T-helper 2 cell (primary cell): ENCODE measurements around the gene TFPI2.
A peak's percentile ranks its signal among the peaks of the same experiment; 100 is the strongest.

Experiments used
- DNase-seq, 5 experiments: peaks; one replicate each; pipeline versions ENCODE4 v3.0.0 to v3.0.0-alpha.2; 2012 to 2022

TFPI2 gene

DNA sequence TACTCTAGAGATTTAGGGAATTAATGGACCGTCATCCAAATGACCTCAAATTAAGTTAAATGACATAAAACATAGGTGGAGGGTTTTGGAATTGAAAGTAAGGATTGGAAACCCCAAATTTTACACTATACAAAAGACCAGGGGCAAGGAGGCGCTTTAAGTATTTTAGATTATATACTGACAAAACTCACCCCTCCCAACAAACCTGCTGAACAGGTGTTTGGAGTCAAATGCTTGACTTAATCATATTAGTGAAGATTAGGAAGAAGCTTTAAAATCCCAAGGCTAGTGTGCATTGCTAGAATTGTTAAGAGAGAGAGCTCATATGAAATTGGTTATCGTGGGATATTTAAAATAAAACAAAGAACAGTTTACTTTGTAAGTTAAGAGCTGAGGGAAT is 15.7 kb upstream of the TFPI2 start, which contains the start of gene GNGT1:
TSS of gene GNGT1 (plus strand) at position 301 of the 400 bp plus-strand sequence. CDS start 180 bp downstream, outside the sequence.
- DNase-seq = no peak

DNA sequence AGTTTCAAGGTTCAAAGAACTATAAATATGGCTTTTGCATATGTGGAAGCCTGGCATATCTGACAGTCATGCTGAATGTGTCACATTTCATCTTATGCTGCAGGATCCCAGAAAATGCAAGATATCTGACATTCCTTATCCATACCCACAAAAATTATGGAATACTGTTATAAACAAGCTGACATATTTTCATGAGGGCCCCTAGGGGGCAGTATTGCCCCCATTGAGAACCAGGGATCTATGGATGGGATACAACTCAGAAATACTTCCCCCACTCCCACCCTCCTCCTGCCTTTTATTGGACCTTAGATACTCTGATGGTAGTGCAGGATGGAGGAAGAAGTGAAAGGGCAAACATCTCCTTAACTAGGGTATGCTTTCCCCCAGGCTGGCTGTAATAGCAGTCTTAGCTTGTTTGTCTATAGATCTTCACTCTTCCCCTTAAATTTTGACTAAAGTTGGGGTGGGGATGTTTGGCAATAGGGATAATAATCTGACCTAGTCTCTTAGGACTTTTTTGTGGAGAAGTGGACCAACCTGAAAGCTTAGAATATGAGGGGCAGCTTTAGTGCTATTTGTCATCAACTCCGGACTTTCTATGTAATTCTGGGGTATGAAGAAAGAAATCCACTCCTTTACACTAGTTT is 12.3 kb upstream of the TFPI2 start:
- DNase-seq = peak in 1 of 5 experiments; percentile 18

DNA sequence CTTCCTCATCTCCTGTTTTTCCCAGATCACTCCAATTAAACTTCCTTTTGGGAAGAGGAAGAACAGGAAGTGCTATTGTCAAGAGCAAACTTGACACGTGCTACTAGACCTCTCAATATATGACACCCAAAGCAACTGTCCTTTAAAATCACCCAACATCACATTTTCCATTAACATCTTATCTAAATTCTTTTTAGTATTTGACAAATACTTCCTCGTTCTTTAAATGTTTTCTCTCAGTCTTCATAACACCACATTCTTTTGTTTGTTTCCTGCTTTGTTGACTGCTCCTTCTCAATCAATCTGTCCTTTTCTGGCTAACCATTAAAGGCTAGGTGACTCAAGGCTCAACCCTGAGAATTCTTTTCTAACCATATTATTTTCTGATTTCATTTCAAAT is 7.1 kb upstream of the TFPI2 start:
- DNase-seq = no peak

DNA sequence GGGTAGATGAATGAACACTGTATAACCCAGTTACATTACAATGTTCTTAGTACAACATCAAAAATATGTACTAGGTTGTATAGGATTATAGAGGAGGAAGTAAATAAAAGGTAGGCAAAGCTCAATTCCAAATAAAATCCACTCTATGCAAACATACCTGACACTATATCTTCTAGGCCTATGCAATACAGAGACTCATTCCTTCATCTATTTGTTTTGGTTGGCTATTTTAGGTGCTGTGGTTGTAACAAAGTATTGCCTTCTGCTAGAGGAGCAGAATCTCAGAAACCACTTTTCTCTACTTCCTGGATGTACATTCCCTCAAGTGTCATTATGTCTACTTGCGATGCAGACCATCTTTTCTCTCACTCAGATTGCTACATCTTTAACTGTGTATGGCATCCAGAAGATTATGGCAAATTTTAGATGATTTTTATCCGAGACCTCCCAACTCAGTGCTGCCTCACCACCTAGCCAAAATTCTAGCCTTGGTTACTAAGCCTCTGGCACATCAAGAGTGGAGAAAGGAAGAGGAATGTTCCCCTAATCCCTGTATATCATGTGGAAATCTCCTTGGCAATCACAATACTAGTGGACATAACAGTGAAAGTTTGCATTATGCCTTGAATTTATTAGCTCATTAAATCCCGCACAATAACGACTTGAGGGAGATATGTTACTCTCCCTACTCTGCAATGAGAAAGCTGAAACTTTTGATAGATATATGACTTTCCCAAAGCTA is 5.5 kb upstream of the TFPI2 start:
- DNase-seq = no peak

DNA sequence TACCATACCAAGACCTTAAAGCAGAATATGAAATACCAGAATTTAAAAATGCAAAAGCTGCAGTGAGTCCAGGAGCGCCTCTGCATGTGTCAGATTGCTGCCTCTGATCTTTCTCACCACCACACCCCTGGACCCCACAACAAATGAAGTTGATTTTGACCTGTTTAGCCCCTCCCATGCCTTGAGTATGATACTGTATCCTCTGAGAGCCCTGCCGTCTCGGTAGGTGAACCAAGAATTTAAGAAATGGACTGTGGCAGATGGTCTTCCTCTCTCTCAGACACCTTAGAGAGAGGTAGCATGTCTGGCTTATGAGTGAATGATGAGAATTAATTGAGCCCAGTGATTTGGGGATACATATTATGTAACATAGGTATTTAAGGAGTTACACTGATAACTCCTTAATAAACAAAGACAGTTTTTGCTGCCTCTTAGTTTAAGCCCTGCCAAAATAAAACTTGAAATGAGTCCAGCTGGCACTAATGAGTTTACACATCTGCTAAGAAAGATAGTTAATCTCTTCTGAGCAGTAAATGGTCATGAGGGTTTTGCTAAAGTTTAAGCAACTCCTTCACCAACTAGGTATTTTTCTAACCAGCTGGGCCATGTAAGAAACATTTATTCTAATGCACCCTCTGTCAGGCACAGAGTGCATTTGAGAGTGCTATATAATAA is 4.5 kb upstream of the TFPI2 start:
- no peak for DNase-seq

DNA sequence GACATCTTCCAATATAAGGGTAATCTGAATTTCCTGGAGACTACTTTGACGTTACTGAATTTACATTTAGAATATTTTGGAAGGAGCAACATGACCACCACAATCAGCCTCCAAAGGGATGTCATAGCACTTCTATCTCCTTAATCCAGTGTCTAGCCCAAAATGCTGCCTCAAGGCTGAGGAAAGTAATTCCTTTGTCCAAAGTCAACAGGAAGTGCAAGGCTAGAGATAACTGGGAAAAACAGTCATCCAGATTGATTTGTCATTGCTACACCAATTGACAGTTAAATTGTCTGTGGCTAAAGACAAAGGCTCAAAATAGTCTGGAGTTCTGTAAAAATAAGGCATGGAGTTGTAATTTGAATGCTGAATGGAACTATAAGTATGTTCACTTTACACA is 3.9 kb upstream of the TFPI2 start:
- no peak for DNase-seq

DNA sequence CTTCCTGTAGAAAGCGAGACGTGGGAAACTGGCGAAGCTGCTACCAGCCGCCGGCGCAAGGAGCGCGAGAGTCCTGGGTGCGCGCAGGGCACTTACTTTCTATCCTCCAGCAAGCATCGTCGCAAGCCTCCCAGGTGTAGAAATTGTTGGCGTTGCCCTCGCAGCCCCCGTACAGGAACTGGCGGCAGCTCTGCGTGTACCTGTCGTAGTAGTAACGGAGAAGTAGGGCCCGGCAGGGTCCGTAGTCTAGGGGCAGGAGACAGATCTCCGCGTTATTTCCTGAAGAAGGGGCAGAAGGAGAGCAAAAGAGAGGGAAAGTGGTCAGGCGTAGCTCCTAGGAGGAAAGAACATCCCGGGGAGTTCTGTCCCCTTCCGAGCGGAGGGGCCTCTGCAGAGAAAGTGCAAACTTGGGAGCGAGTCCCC is 501 bp downstream of the TFPI2 start:
- DNase-seq = peak in 1 of 5 experiments; percentile 12

DNA sequence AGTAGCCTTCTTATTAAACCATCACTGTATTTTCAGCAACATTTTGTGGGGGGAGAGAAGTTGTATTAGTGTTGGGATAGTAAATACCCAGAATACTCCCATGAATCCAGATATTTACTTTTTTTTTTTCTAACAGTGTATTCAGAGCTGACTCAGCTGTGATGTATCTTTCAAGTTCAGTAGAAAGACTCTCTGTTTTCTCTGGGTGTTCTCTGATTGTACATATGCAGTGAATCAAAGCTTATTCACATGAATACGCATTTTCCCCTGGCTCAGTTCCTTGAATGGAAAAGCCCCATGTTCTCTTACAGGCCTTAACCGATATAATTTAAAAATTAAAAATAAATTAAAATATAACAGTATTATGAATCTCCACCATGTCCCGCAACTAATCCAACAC is 1.3 kb downstream of the TFPI2 start:
- DNase-seq = no peak

DNA sequence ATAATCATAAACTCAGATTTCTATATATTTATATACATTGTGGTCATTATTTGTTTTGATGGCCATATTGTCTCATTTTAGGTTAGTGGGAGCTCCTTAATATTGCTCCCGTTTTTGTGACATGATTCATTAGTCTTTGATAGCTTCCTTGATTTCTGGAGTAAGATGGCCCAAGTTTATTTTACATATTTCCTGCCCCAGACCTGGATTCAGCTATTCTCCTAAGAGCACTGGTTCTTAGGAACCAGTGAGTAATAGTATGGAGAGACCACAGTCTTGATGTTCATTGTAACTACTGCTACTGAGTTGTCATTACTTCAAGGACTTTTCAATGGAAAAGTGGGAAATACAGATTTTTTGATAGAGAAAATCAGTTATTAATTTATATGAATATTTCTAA is 6.0 kb downstream of the TFPI2 start:
- DNase-seq = no peak

DNA sequence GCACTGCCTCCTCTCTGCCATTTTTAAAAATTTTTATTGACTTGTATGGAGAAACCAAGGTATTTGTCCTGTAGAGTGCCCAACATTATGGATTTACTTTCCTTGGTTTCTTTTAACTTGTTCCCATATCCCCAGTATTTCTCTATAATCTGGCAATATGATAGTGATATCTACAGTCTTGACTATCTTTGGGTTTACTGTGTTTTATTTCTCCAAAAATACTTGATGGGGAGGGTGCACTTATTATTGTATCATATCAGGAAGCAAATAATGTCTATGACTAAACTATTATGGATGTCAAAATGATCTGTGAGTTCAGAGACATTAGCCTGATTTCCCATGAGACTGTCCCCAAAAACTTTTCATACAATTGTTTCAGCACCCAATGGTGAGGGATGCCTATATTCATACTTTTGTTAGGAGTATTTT is 6.6 kb downstream of the TFPI2 start:
- no peak for DNase-seq

DNA sequence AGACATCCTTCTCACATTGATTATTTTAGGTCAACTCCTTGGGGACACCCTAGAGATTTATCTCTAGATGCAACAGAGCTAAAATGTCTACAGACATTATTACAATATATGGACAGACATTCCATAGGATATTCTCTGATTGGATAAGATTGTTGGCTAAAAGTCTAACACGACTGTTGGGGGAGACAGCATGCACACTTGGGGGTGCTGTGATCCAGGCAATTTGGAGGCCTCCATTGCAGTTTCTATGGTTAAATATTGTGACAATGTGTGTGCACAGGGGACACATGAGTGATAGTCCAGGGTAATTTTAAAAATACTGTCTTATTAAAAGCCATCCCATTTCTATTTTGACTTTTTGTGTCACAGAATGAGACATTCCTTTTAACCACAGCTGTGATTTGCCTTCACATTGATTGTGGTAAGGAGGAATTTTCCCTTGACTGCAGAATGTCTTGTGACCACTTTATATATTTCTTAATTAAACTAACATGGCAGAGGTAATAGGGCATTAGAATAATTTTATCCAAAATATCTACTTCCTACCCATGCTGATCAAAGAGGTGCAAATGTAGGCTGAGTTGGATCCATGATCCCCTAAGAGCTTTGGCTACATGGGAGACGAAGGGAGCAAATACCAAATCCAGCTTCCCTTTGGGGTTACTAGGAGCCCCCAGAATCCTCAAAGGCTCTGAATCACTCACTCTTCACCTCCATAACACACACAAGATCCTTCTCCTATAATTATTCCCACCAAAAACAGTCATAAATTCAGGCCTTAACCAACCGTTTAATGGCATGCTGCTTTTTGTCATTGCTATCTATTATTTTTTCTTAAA is 7.3 kb downstream of the TFPI2 start:
- DNase-seq = no peak

DNA sequence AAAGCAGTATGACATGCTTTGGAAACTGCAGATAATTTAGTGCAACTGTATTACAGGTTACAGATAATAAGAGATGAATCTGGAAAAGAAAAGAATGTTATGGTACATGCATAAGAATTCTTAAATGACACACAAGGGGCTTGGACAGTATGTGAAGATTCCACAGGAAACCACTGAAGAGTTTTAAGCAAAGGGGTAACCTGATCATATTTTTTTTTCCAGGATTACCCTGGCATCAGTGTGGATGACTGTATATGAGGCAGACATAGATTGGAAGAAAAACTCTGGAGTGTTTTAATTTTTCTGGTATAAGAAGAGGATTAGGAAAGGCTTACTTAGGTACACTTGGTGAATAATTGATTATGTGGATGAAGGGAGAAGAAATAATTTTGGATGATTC is 8.1 kb downstream of the TFPI2 start:
- no peak for DNase-seq

DNA sequence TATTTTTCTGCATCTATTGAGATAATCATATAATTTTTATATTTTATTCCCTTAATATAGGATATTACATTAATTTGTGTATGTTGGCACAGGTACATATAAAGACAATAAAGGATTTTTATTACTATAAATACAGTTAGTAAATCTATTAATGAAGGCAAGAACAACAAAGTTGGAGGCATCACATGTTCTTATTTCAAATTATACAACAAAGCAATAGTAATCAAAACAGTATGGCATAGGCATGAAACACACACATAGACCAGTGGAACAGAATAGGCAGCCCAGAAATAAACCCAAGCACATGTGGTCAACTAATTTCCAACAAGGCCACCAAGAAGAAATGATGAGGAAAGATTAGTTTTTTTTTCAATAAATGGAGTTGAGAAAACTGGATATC is 11.2 kb downstream of the TFPI2 start:
- no peak for DNase-seq

DNA sequence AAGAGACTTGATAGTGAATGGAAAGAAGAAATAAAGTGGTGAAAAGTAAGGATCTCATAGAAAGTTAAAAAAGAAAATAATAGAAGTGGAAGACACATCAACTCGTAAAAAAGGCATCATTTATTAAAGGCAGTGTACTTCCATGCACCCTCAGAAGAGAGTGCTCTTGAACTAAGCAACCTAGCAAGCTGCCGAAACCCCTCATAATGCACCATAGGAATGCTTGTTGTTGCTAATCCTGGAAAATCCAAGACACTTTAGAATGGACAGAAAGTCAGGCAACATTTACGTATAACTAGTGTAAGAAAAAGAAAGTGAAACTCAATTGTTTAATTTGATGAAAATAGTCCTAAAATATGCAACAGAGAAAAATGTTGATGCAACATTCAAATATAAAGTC is 12.8 kb downstream of the TFPI2 start:
- no peak for DNase-seq

DNA sequence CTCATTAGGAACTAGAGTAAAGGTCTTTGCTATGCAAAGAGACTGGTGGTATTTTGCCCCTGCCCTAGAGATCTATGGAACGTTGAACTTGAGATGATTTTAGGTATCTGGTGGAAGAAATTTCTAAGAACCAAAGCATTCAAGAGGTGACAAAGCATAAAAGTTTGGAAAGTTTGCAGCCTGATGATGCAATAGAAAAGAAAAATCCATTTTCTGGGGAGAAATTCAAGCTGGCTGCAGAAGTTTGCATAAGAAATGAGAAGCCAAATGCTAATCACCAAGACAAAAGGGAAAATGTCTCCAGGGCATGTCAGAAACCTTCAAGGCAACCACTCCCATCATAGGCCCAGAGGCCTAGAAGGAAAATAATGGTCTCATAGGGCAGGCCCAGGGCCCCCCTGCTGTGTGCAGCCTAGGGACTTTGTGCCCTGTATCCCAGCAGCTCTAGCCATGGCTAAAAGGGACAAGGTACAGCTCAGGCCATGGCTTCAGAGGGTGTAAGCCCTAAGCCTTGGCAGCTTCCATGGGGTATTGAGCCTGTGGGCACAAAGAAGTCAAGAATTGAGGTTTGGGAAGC is 16.5 kb downstream of the TFPI2 start:
- no peak for DNase-seq

DNA sequence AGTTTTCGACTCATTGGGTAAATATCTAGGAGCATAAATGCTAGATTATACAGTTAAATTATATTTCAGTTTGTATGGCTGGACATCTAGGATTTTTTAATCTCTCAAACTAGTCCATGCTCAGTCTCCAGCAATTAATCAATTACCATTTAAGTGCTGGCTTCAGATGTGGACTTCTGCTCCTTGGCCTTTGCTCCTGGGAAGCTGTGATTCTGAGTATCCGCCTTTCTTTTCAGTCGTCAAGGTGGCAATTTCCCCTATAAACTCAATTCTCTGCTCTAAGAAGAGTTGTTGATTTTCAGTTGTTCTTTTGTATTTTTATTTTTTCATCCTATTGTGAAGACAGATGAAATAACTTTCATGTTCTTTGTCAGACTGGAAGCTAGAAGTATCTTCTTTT is 23.7 kb downstream of the TFPI2 start:
- no peak for DNase-seq

DNA sequence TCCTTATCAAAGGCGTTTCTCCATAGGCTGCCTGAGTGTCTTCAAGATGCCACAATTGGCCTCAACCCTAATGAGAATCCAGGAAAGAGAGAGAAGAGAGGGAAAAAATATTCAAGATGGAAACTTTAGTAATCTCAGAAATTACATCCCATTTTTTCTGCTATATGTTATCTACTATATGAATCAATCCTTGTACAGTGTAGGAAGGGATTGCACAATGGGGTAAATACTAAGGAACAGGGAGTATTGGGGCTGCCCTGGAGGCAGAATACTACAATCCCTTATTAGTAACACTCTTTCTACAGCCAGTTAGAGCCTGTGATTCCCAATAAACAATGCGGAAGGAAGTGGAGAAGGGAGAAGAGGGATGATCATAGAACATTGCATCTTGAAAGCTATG is 27.9 kb downstream of the TFPI2 start:
- DNase-seq = no peak

DNA sequence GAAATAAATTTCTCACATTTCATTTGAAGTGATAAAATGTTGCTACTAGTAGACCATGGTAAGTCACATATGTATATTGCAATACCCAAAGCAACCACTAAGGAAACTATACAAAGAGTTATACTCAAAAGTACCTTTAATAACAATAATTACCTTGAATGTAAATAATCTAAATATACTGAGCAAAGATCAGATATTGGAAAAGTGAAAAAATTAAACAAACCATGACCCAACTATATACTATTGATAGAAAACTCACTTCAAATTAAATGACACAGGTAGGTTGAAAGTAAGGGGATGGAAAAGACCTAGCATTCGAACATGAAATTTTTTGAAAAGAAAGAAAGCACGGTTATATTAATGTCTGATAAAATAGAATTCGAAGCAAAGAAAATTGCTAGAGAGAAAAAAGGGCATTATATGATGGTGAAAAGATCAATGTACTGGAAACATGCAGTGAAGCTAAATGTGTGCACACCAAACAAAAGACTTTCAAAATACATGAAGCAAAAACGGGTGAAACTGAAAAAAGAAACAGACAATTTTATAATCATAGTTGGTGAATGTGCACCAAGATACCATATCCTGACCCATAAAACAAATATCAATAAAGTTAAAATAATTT is 29.1 kb downstream of the TFPI2 start:
- DNase-seq = no peak

DNA sequence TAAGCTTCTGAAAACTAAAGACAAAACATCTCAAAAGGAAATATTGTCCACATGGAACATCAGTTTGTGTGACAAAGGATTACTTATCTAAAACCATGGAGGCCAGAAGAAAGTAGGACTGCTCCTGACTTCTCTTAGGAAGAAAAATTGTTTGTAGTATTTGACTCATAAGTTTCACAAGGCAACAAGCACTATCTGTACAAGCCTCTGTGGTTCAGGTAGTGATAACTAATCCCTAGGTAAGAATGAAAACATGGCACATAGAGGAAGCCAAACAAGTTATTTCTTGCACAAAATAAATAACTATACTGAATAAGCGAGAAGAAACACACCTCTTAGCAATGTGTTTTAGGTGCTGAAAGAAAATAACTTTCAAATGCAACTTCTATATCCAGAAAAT is 30.3 kb downstream of the TFPI2 start:
- no peak for DNase-seq

DNA sequence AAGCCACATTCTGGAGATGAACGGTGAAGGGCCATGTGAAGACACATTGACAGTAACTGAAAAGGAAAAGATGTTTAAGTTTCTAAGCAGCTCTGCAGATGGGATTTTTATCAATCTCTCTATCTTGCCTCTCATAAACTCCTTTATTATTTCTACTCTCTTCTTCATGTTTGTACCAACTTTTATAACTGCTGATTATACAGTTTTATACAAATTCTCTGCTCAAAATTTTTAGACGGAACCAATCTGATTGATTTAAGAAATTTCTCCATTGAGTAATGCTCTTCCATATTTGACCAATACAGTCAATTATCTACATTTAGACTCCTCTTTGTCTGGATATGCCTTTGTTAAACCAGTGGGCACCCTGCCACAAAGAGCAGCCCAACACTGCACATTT is 31.7 kb downstream of the TFPI2 start:
- no peak for DNase-seq

DNA sequence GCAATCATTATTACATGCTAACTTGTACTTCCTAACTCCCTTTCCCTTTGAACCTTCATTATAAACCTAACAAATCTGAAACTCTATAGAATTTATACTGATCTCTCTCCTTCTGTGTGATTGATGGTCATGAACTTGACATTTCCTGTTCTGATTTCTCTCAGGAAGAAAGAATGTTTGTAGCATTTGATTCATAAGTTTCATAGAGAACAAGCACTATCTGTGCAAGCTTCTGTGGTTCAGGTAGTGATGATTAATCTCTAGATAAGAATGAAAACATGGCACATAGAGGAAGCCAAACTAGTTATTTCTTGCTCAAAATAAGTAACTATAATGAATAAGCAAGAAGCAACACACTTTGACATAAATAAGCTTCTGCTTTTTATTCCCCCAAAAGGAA is 34.2 kb downstream of the TFPI2 start:
- DNase-seq = peak in 1 of 5 experiments; percentile 53

DNA sequence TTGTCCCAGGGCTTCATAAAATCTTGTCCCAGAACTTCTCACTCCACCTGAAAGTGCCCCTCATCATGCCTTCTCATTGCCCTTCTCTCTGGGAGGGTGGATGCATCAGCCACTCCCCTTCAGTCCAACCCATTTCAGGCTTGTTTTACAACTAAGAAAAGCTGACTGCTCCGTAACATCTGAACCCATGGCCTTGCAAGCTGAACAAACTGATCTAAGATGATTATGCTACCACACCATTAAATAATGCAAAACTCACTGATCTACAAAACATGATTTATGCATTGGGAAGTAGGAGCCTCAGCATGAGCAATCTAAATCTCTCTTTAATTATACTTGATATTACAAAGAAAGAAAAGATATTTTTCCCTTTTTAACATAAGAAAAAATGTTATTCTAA is 34.8 kb downstream of the TFPI2 start:
- DNase-seq = no peak
